Measurements from ENCODE around the gene CRHR2. TPM values are rescaled to one million over a fixed set of nuclear protein-coding genes. Genes with fewer than 3 reads are reported as not detected.

The CRHR2 gene
- total RNA-seq, 1 experiment from 2014 or later: not detected

GRCh38 chr7:30662431-30662939 lies 19.8 kb downstream of the CRHR2 start:
- in situ Hi-C loops (cut with HindIII; ENCODE audit: low pct_unique_long_range_greater_than_20kb, low sequenced_read_pairs): no loop called here

GRCh38 chr7:30661926-30662325 lies 20.3 kb downstream of the CRHR2 start:
- no peak for DNase-seq (ENCODE audit: low read depth, low spot score)
- in situ Hi-C loops (cut with HindIII; ENCODE audit: low pct_unique_long_range_greater_than_20kb, low sequenced_read_pairs): no loop called here

More at GRCh38 chr7:30662431-30662939, 19.8 kb downstream of the CRHR2 start:
- DNase-seq (ENCODE audit: low read depth, low spot score): no peak

- in situ Hi-C loops (cut with HindIII; ENCODE audit: low pct_unique_long_range_greater_than_20kb, low sequenced_read_pairs): no loop called here
- no peak for DNase-seq (ENCODE audit: low read depth, low spot score)
Measured at GRCh38 chr7:30660331-30661255, 21.7 kb downstream of the CRHR2 start.

- in situ Hi-C loops (cut with HindIII; ENCODE audit: low pct_unique_long_range_greater_than_20kb, low sequenced_read_pairs): no loop called here
Measured at GRCh38 chr7:30659312-30659711, 22.9 kb downstream of the CRHR2 start.

GRCh38 chr7:30658479-30659074 lies 23.7 kb downstream of the CRHR2 start:
- DNase-seq (ENCODE audit: low read depth, low spot score): no peak
- in situ Hi-C loops (cut with HindIII; ENCODE audit: low pct_unique_long_range_greater_than_20kb, low sequenced_read_pairs): no loop called here

More at GRCh38 chr7:30659312-30659711, 22.9 kb downstream of the CRHR2 start:
- no peak for DNase-seq (ENCODE audit: low read depth, low spot score)

GRCh38 chr7:30657131-30657530 lies 25.1 kb downstream of the CRHR2 start:
- DNase-seq (ENCODE audit: low read depth, low spot score): no peak
- in situ Hi-C loops (cut with HindIII; ENCODE audit: low pct_unique_long_range_greater_than_20kb, low sequenced_read_pairs): no loop called here

GRCh38 chr7:30656006-30656957 lies 26.0 kb downstream of the CRHR2 start:
- in situ Hi-C loops (cut with HindIII; ENCODE audit: low pct_unique_long_range_greater_than_20kb, low sequenced_read_pairs): no loop called here
- no peak for DNase-seq (ENCODE audit: low read depth, low spot score)

GRCh38 chr7:30655096-30655970 lies 26.9 kb downstream of the CRHR2 start:
- no peak for DNase-seq (ENCODE audit: low read depth, low spot score)
- in situ Hi-C loops (cut with HindIII; ENCODE audit: low pct_unique_long_range_greater_than_20kb, low sequenced_read_pairs): no loop called here

- no peak for DNase-seq (ENCODE audit: low read depth, low spot score)
- in situ Hi-C loops (cut with HindIII; ENCODE audit: low pct_unique_long_range_greater_than_20kb, low sequenced_read_pairs): no loop called here
Measured at GRCh38 chr7:30654296-30655090, 27.8 kb downstream of the CRHR2 start.

- in situ Hi-C loops (cut with HindIII; ENCODE audit: low pct_unique_long_range_greater_than_20kb, low sequenced_read_pairs): no loop called here
- DNase-seq (ENCODE audit: low read depth, low spot score): no peak
Measured at GRCh38 chr7:30652698-30653641, 29.3 kb downstream of the CRHR2 start.

GRCh38 chr7:30652132-30652531 lies 30.1 kb downstream of the CRHR2 start:
- in situ Hi-C loops (cut with HindIII; ENCODE audit: low pct_unique_long_range_greater_than_20kb, low sequenced_read_pairs): no loop called here
- DNase-seq (ENCODE audit: low read depth, low spot score): no peak

- DNase-seq (ENCODE audit: low read depth, low spot score): peak; percentile 39
- in situ Hi-C loops (cut with HindIII; ENCODE audit: low pct_unique_long_range_greater_than_20kb, low sequenced_read_pairs): no loop called here
Measured at GRCh38 chr7:30650421-30650808, 31.8 kb downstream of the CRHR2 start.

- no peak for DNase-seq (ENCODE audit: low read depth, low spot score)
- in situ Hi-C loops (cut with HindIII; ENCODE audit: low pct_unique_long_range_greater_than_20kb, low sequenced_read_pairs): no loop called here
Measured at GRCh38 chr7:30649717-30650420, 32.4 kb downstream of the CRHR2 start.

- no peak for DNase-seq (ENCODE audit: low read depth, low spot score)
- in situ Hi-C loops (cut with HindIII; ENCODE audit: low pct_unique_long_range_greater_than_20kb, low sequenced_read_pairs): no loop called here
Measured at GRCh38 chr7:30648744-30649540, 33.3 kb downstream of the CRHR2 start.

All from SK-MEL-5 (cell line).